ENCODE results near the gene C19orf44.

DNA sequence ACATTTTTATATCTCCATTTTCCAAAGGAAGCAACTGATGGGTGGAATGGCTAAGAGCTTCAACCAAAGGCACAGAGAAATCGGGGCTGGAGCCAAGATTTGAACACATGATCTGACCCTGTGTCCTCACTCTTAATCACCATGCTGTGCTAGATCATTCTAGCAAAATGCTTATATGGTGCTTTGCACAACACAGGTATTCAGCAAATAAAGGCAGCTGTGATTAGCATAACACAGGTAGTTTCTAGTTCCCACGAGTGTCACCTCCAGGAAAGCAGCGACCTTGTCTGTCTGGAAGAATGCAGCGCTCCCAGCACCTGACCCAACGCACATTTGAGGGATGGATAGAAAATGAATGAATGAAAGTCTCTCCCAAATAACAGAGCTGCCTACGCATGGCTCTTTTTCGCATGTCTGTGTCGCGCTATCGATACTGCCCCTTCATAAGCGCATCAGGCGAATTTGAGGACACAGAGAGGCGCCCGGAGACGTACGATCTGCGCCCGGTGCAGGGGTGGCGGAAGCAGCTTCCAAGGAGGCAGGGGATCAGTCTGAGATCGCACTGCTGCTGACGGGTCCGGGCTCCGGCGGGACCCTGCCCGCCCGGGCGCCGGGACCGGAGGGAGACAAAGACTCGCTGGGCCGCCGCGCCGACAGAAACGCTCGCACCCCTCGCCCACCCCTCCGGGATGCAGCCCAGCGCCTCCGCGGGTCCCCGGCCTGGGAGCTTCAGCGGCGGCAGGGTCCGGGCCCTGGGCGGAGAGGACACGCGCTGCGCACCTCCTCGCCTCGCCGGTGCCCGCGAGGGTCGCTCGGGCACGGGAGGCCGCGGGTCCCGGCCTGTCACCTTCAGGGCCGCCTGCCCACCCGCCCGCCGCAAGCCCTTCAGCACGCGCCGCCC is 25.0 kb upstream of the C19orf44 start:
- TF ChIP-seq, protein P1, sequence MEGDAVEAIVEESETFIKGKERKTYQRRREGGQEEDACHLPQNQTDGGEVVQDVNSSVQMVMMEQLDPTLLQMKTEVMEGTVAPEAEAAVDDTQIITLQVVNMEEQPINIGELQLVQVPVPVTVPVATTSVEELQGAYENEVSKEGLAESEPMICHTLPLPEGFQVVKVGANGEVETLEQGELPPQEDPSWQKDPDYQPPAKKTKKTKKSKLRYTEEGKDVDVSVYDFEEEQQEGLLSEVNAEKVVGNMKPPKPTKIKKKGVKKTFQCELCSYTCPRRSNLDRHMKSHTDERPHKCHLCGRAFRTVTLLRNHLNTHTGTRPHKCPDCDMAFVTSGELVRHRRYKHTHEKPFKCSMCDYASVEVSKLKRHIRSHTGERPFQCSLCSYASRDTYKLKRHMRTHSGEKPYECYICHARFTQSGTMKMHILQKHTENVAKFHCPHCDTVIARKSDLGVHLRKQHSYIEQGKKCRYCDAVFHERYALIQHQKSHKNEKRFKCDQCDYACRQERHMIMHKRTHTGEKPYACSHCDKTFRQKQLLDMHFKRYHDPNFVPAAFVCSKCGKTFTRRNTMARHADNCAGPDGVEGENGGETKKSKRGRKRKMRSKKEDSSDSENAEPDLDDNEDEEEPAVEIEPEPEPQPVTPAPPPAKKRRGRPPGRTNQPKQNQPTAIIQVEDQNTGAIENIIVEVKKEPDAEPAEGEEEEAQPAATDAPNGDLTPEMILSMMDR (IDR thresholded peaks at IDR 0.05): no peak
- TF ChIP-seq POLR2A (IDR thresholded peaks at IDR 0.05) (no peak), POLR2AphosphoS5 (IDR thresholded peaks at IDR 0.05; ENCODE audit: insufficient read depth in 1 of 2, low read depth in 1 of 2) (peak in 1 of 2 donors; percentile 49)

Measured in vagina (tissue), 2 donors.